ENCODE results near the gene CYP4F3. TPM values are rescaled to one million over a fixed set of nuclear protein-coding genes. Genes with fewer than 3 reads are reported as not detected.

The CYP4F3 gene
- total RNA-seq, 1 experiment from 2014 or later: 0.10 TPM

GRCh38 chr19:15683411-15683810, 42.7 kb downstream of the CYP4F3 start:
- no TSS peak for BruUV-seq (replicated peaks)
- CTCF ChIA-PET: no interaction called here
- in situ Hi-C loops (cut with HindIII; ENCODE audit: low pct_unique_long_range_greater_than_20kb, low sequenced_read_pairs): no loop called here

GRCh38 chr19:15684828-15685227, 44.1 kb downstream of the CYP4F3 start:
- TF ChIP-seq REST (IDR thresholded peaks at IDR 0.05; ENCODE audit: insufficient read depth in 1 of 2, low read depth in 2 of 2, low read length in 1 of 2): peak; percentile 77 to 84
- TF ChIP-seq TCF7L2 (IDR thresholded peaks at IDR 0.05; ENCODE audit: low read depth, low read length): no peak
- Histone ChIP-seq H3K4me1 (ENCODE audit: control insufficient read depth, insufficient read depth, low read length) (no peaks in the 10 kb centered on the region), H3K27ac (ENCODE audit: low read length) (no peak overlapping the region), H3K27me3 (ENCODE audit: control insufficient read depth, insufficient read depth, low read length) (no peaks in the 10 kb centered on the region), H3K4me3 (ENCODE audit: low read depth in 2 of 2, low read length in 2 of 2) (no peak overlapping the region), H3K9me3 (ENCODE audit: control insufficient read depth, insufficient read depth, low read depth, low read length) (no peaks in the 10 kb centered on the region), H3K36me3 (ENCODE audit: control insufficient read depth, insufficient read depth, low read length) (no peaks in the 10 kb centered on the region)
- ATAC-seq (no peak), DNase-seq (ENCODE audit: low read depth, low spot score) (no peak)
- no TSS peak for BruUV-seq (replicated peaks)
- CTCF ChIA-PET: no interaction called here
- in situ Hi-C loops (cut with HindIII; ENCODE audit: low pct_unique_long_range_greater_than_20kb, low sequenced_read_pairs): no loop called here
- POLR2A ChIA-PET: no interaction called here
- intact Hi-C loops (cut with micrococcal nuclease; ENCODE audit: unreplicated experiment): no loop called here

More at GRCh38 chr19:15683411-15683810, 42.7 kb downstream of the CYP4F3 start:
- Histone ChIP-seq H3K4me1 (ENCODE audit: control insufficient read depth, insufficient read depth, low read length) (no peaks in the 10 kb centered on the region), H3K27me3 (ENCODE audit: control insufficient read depth, insufficient read depth, low read length) (no peaks in the 10 kb centered on the region), H3K4me3 (ENCODE audit: low read depth in 2 of 2, low read length in 2 of 2) (no peak overlapping the region), H3K27ac (ENCODE audit: low read length) (no peak overlapping the region), H3K36me3 (ENCODE audit: control insufficient read depth, insufficient read depth, low read length) (no peaks in the 10 kb centered on the region), H3K9me3 (ENCODE audit: control insufficient read depth, insufficient read depth, low read depth, low read length) (no peaks in the 10 kb centered on the region)
- no peak for DNase-seq (ENCODE audit: low read depth, low spot score)
- no peak for ATAC-seq
- no peak for TF ChIP-seq POLR2AphosphoS5 (IDR thresholded peaks at IDR 0.05; ENCODE audit: low read depth, low read length)
- TF ChIP-seq REST (IDR thresholded peaks at IDR 0.05; ENCODE audit: insufficient read depth in 1 of 2, low read depth in 2 of 2, low read length in 1 of 2): no peak
- TF ChIP-seq TCF7L2 (IDR thresholded peaks at IDR 0.05; ENCODE audit: low read depth, low read length): no peak
- no peak for TF ChIP-seq CTCF (IDR thresholded peaks at IDR 0.05)
- no peak for TF ChIP-seq SIN3A (IDR thresholded peaks at IDR 0.05; ENCODE audit: borderline replicate concordance, insufficient read depth, low read depth, low read length)
- POLR2A ChIA-PET: no interaction called here
- intact Hi-C loops (cut with micrococcal nuclease; ENCODE audit: unreplicated experiment): no loop called here

Data from Panc1 (cell line).